HG03060 (cell line): Measurements from ENCODE around the gene HOXA1.

Experiments
- ATAC-seq: cut with Tn5 transposase; IDR thresholded peaks from one replicate; pipeline ENCODE4 v1.9.1; 2021; ENCODE audit warnings: low read depth, moderate number of reproducible peaks; ENCODE audit not compliant: unreplicated experiment

Gene HOXA1

DNA sequence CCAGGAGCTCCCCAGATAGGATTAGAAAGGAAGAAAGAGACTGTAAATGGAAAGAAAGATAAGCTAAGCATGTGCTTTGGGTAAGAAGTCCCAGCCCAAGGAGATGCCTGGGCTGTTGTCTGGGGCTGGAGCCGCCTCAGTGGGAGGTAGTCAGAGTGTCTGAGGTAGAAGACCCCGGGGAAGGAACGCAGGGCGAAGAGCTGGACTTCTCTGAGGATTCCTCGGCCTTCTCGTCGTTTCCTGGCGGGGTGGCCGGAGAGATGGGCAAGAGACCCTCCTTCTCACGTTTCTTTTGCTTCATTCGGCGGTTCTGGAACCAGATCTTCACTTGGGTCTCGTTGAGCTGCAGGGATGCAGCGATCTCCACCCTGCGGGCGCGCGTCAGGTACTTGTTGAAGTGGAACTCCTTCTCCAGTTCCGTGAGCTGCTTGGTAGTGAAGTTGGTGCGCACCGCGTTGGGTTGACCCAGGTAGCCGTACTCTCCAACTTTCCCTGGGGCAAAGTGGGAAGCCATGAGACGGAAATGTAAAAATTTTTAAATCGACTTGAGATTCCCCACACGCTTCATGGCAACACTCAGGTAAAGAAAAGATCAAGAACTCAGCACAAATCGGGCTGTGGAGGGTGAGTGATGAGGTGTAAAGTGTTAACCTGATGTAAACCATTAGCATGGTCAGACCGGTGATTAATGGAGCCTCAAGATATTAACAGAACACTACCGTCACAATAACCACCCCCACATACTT is 1.3 kb downstream of the HOXA1 start:
- no peak for ATAC-seq

DNA sequence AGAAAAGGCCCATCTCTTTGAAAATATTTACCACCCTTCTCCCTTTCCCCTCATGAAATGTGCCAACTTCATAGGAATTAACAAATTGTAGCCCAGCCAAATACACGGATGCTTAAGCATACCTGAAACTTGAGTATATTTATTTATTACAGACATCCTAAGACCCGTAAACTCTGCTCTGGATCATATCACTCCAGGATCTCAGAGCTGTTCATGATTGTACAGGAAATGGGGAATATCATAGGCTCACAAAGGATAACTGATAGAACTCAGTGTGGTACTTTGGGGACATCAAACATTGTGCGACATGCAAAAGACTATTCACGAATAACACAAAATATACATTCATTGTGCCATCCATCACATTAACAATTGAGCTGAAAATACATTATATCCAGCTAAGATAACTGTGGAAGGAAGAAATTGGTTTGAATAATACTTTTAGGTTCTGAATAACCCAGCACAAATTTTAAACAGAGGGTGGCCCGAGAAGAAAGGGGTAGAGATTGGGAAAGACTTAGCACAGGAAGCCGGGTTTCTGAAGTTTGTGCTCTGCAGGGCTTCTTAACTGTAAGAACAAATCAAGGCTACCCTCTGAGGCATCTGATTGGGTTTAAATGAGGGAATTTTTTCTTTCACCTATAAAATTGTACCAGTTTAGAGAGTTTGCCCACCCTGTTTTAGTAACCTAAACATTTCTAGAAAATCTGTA is 2.5 kb downstream of the HOXA1 start:
- ATAC-seq, result no peak

DNA sequence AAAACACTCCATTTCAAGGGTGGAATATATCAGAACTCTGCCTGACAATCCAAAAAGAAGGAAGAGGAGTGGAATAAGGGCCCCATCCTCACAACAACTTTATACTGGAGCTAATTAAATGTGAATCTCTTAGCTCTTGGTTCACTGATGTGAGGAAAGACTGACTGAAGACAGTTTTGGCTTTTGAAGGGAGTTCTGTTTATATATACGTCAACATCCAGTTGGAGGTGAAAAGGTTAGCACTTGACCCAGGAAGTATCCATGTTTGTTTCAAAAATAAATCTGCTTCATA is 3.0 kb downstream of the HOXA1 start:
- no peak for ATAC-seq

GRCh38 chr7:27091941-27092818 is 3.6 kb downstream of the HOXA1 start:
- no peak for ATAC-seq

GRCh38 chr7:27091105-27091504 is 4.7 kb downstream of the HOXA1 start:
- no peak for ATAC-seq

GRCh38 chr7:27088002-27088922 is 7.5 kb downstream of the HOXA1 start:
- ATAC-seq, result no peak

DNA sequence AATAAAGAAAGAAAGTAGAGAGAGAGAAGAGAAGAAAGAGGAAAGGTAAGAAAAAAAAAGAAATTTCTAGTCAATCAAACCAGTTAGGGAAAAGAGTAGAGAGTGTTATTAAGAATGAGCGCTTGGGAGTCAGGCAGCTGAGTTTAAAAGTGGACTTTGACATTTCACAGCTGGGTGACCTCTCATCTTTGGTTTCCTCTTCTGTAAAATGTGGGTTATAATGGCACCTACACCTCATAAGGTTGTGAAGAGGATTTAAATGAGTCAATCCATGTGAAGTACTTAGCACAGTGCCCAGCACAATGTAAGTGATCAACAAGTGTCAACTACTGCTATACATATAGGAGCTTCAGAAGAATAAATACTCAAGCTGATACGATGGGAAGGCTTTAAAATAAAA is 12.2 kb downstream of the HOXA1 start:
- ATAC-seq, result no peak

DNA sequence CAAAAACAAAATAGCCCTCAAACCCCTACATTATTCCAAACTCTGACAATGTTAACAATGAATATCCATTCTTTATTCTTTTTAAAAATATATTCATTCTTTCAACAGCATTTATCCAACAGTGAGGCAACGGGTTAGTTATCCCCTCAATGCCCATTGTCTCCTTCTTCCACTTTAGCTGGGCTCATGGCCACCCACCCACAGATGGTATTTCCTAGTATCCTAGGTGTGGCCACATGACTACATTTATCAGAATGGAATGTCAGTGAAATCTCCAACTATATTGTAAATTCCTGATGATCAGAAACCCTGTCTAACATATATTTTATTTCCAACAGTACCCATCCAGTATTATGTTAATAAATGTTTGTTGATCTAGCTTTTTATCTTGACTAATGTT is 13.6 kb downstream of the HOXA1 start:
- no peak for ATAC-seq

DNA sequence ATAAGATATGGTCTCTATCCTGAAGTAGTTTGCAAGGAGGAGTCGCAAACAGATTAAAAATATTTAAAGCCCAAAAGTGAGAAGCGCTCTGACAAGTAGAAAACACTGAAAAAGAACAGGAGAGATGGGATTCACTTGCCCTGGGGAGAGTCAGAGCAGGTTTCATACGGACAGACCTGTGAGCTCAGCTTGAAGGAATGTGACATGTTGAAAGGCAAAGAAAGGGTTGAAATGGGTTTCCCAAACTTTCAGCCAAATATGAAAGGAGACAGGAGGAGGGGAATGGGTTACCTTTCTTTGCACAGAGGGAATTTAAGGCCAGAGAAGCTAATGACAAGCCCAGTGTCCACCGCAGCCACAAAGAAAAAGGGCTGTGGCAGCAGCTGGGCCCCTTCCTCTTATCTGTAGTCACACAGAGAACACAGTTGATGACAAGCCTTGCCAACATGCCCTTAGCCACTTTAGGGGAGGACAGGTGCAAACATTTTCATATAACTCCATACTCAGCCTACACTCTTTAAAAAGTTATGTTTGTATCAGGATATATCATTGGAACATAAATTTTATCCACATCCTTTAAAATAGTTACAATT is 14.9 kb downstream of the HOXA1 start:
- ATAC-seq, result no peak

DNA sequence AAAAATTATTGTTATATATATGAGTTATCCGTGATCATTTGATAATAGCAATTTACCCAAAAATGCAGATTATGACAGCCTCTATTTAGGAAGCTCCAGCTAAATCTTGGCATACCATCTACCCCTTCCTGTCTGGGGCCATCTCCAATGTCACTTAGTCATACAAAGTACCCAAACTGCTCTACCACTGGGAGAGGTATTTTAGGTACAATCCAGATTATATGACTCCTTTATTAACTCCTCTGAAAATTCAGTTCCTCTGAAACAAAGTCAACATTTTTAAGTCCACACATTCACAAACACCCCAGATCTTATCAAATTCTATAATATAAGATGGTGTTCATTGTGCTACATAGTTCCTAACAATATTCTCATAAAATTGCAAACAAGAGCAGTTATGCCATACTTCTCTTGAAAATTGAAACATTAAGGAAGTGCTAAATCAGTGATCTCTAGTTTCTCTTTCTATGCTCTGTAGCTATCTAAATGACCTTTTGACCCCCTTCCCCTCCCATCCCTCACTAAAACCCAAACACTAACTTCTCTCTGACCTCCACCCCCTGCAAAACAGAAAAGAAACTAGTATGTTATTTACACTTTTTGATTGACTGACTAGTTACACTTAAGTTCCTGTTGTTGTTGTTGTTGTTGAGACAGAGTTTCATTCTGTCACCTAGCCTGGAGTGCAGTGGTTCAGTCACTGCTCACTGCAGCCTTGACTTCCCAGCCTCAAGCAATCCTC is 16.4 kb downstream of the HOXA1 start:
- ATAC-seq, result no peak

GRCh38 chr7:27078616-27079233 is 17.1 kb downstream of the HOXA1 start:
- ATAC-seq, result no peak

GRCh38 chr7:27073076-27073475 is 22.7 kb downstream of the HOXA1 start:
- no peak for ATAC-seq

GRCh38 chr7:27071622-27072390 is 24.0 kb downstream of the HOXA1 start:
- no peak for ATAC-seq

DNA sequence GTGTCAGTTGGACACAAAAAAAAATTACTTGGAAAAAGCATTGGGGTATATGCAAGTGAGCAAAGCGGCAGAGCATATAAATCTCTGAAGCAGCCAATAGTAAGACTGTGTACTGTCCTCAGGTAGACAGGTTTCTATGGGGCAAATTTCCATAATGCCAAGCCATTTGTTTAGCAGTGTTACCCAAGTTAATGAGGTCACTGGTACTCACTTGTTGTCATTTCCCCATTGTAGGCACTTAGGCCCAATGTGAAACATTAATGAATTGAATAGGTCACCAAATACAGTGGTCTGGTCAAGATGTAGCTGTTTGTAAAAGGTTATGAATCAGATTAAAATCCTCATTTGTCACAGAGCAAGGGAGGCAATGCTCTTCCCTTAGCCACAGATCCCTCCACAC is 27.5 kb downstream of the HOXA1 start:
- no peak for ATAC-seq

GRCh38 chr7:27066148-27066547 is 29.7 kb downstream of the HOXA1 start:
- ATAC-seq, result no peak

- no peak for ATAC-seq
Measured at GRCh38 chr7:27065709-27066108, 30.1 kb downstream of the HOXA1 start.

DNA sequence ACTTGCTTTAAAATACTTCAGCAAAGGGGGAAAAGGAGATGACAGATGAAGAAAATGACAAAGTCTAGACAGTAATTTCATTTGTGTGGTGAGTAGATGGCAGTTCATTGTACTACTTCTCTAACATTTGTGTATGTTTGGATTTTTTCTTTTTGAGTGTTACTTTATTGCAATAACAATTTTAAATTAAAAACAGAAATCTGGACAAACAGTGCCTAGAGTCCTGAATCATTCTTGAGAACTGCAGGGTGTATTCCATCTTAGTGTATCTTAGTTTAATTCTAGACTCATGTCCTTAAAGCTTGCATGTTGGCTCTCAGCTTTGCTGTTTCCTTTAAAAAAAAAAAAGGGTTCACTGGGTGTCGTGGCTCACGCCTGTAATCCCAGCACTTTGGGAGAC is 31.1 kb downstream of the HOXA1 start:
- no peak for ATAC-seq

DNA sequence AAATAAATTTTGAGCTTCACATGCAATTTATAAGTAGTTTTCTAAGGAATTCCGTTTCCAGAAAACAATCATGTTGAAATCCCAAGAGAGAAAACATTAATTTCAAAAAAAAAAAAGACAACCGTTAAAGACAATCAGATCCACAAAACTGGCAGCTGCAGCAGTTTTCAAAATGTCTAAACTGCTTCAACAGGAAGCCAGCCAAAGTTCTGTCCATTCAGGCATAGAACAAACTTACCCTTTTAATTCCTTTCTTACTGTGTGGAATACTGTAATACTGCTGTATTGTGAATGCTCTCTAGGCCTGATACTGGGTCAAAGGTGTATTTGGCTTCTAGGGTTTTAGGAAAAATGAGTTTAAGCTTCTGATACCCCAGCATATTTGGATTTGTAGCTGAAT is 31.6 kb downstream of the HOXA1 start:
- ATAC-seq, result no peak
